H1 (cell line): ENCODE data around the gene TEX29. TPM values are rescaled to one million over a fixed set of nuclear protein-coding genes. Genes with fewer than 3 reads are reported as not detected.

Experiments used
- JUND ChIP-seq: IDR thresholded peaks from 2 replicates; pipeline ENCODE4 v1.6.1; 2011; ENCODE audit warnings: mild to moderate bottlenecking, improper control_type of control experiment, low read length
- polyA plus RNA-seq, 7 experiments: library from polyadenylated mRNA; depleted of rRNA in 3 of 7; stranded (reverse) in 5 of 7; unstranded in 2 of 7; fragments of >200 nt in 5 of 7; fragments of 200-250 nt in 2 of 7; gene quantifications; 1 replicate in 5 of 7; 2 replicates in 1 of 7; 4 replicates in 1 of 7; pipeline versions ENCODE4 v1.2.1 to v1.2.3, GENCODE V29; 2011 to 2013; ENCODE audit warnings: missing spikeins in 2 of 7, mixed read lengths in 2 of 7
- total RNA-seq: library from RNA; stranded (reverse); fragmentation: NEBNext Ultra II Directional; extraction: Animal tissue kit (Norgen Biotek cat#: 25700); gene quantifications from 2 replicates; pipeline ENCODE4 v1.2.1, GENCODE V29; 2021

Gene TEX29
- total and polyA plus RNA-seq, 2 of the 8 experiments (the other 6 are each of a cell fraction or from before 2014, with no cell fraction given): 0.08 TPM; not detected in 1

GRCh38 chr13:111317042-111317550 lies 3.3 kb upstream of the TEX29 start (continued):
- no peak for TF ChIP-seq JUND
